ENCODE measurements around the gene LMOD3. TPM values are rescaled to one million over a fixed set of nuclear protein-coding genes. Genes with fewer than 3 reads are reported as not detected.

Gene LMOD3
- total and polyA plus RNA-seq, 8 donors = 0.17 to 0.33 (median 0.25) TPM

- no peak for DNase-seq
- H3K9me3 ChIP-seq = no peaks in the 10 kb centered on the region
- peak; percentile 78 for ATAC-seq
- H3K27ac ChIP-seq = no peak overlapping the region
- H3K4me1 ChIP-seq = no peaks in the 10 kb centered on the region
- H3K36me3 ChIP-seq = no peaks in the 10 kb centered on the region
- no peak overlapping the region for H3K4me3 ChIP-seq
- no peaks in the 10 kb centered on the region for H3K27me3 ChIP-seq
- intact Hi-C loops (cut with DNase I) = loop anchor here in 1 of 2 donors (5.0 to 10.0 kb wide), 3 partner anchors 142 to 510 kb away; no protein-coding TSS in a partner anchor
- TF ChIP-seq CTCF (IDR thresholded peaks at IDR 0.05) = no peak
Observed at GRCh38 chr3:69162308-69162980, 40.0 kb upstream of the LMOD3 start.

- no peaks in the 10 kb centered on the region for H3K36me3 ChIP-seq
- ATAC-seq (peak; percentile 96), DNase-seq (peak in 2 of 4 donors; percentile 30 to 62)
- H3K4me3 ChIP-seq = no peak overlapping the region
- no peaks in the 10 kb centered on the region for H3K4me1 ChIP-seq
- peak; percentile 90 to 93 for TF ChIP-seq CTCF (IDR thresholded peaks at IDR 0.05)
- H3K9me3 ChIP-seq = no peaks in the 10 kb centered on the region
- H3K27ac ChIP-seq = no peak overlapping the region
- no peaks in the 10 kb centered on the region for H3K27me3 ChIP-seq
- intact Hi-C loops (cut with DNase I) = loop anchor here in 1 of 2 donors (5.0 to 10.0 kb wide), 3 partner anchors 143 to 511 kb away; no protein-coding TSS in a partner anchor
Observed at GRCh38 chr3:69161587-69162307, 39.4 kb upstream of the LMOD3 start.

- H3K36me3 ChIP-seq = no peaks in the 10 kb centered on the region
- no peaks in the 10 kb centered on the region for H3K4me1 ChIP-seq
- DNase-seq (no peak), ATAC-seq (no peak)
- no peaks in the 10 kb centered on the region for H3K27me3 ChIP-seq
- intact Hi-C loops (cut with DNase I) = loop anchor here in 1 of 2 donors (5.0 to 10.0 kb wide), 3 partner anchors 144 to 512 kb away; no protein-coding TSS in a partner anchor
- H3K27ac ChIP-seq = no peak overlapping the region
- H3K9me3 ChIP-seq = no peaks in the 10 kb centered on the region
- no peak overlapping the region for H3K4me3 ChIP-seq
- TF ChIP-seq CTCF (IDR thresholded peaks at IDR 0.05) = no peak
Observed at GRCh38 chr3:69160525-69160924, 38.1 kb upstream of the LMOD3 start.

GRCh38 chr3:69160107-69160506 lies 37.7 kb upstream of the LMOD3 start:
- ATAC-seq = no peak
- no peaks in the 10 kb centered on the region for H3K4me1 ChIP-seq
- no peak overlapping the region for H3K27ac ChIP-seq
- intact Hi-C loops (cut with DNase I) = loop anchor here in 1 of 2 donors (5.0 to 10.0 kb wide), 3 partner anchors 145 to 512 kb away; no protein-coding TSS in a partner anchor
- no peaks in the 10 kb centered on the region for H3K27me3 ChIP-seq
- no peak for DNase-seq
- no peaks in the 10 kb centered on the region for H3K36me3 ChIP-seq
- no peak overlapping the region for H3K4me3 ChIP-seq
- H3K9me3 ChIP-seq = no peaks in the 10 kb centered on the region
- TF ChIP-seq CTCF (IDR thresholded peaks at IDR 0.05) = no peak

- H3K27me3 ChIP-seq = no peaks in the 10 kb centered on the region
- no peaks in the 10 kb centered on the region for H3K4me1 ChIP-seq
- no peak overlapping the region for H3K4me3 ChIP-seq
- no peaks in the 10 kb centered on the region for H3K9me3 ChIP-seq
- intact Hi-C loops (cut with DNase I) = no loop called here
- H3K36me3 ChIP-seq = no peaks in the 10 kb centered on the region
- no peak for DNase-seq
- no peak overlapping the region for H3K27ac ChIP-seq
- no peak for ATAC-seq
- TF ChIP-seq CTCF (IDR thresholded peaks at IDR 0.05) = no peak
Observed at GRCh38 chr3:69149586-69149985, 27.2 kb upstream of the LMOD3 start.

Data from left lung (tissue), 10 donors.